GM19238 (cell line): Measurements from ENCODE around the gene DNPEP.

Experiments
- DNase-seq: peaks from one replicate; pipeline ENCODE4 v3.0.0; 2011; ENCODE audit warnings: low spot score; ENCODE audit not compliant: insufficient read length

The DNPEP gene

GRCh38 chr2:219387306-219388120 is at the start of gene DNPEP:
Gene DNPEP (minus strand): TSS chr2:219387912. CDS start chr2:219387794, 118 bp downstream.
- peak; percentile 89 for DNase-seq

- DNase-seq = no peak
Measured at GRCh38 chr2:219437141-219437540, 49.4 kb upstream of the DNPEP start.

- DNase-seq = no peak
Measured at GRCh38 chr2:219436491-219436890, 48.8 kb upstream of the DNPEP start.

- DNase-seq = no peak
Measured at GRCh38 chr2:219435701-219436100, 48.0 kb upstream of the DNPEP start.

GRCh38 chr2:219434718-219435525 is 47.2 kb upstream of the DNPEP start, which contains the start of gene SPEG:
Gene SPEG (plus strand): TSS chr2:219434843. CDS start chr2:219434978, 135 bp downstream.
- DNase-seq = no peak

GRCh38 chr2:219434468-219434717 is 46.7 kb upstream of the DNPEP start:
- no peak for DNase-seq

- DNase-seq = no peak
Measured at GRCh38 chr2:219433666-219434467, 46.2 kb upstream of the DNPEP start.

GRCh38 chr2:219430633-219431615 is 43.2 kb upstream of the DNPEP start:
- DNase-seq = no peak

- DNase-seq = no peak
Measured at GRCh38 chr2:219429958-219430606, 42.4 kb upstream of the DNPEP start.

- no peak for DNase-seq
Measured at GRCh38 chr2:219428469-219428868, 40.8 kb upstream of the DNPEP start.

- no peak for DNase-seq
Measured at GRCh38 chr2:219426534-219427136, 38.9 kb upstream of the DNPEP start.

GRCh38 chr2:219426068-219426443 is 38.3 kb upstream of the DNPEP start:
- DNase-seq = no peak

- no peak for DNase-seq
Measured at GRCh38 chr2:219425238-219426067, 37.7 kb upstream of the DNPEP start.

- no peak for DNase-seq
Measured at GRCh38 chr2:219423652-219424377, 36.1 kb upstream of the DNPEP start.

GRCh38 chr2:219422952-219423534 is 35.3 kb upstream of the DNPEP start:
- DNase-seq = no peak

- DNase-seq = no peak
Measured at GRCh38 chr2:219421323-219421722, 33.6 kb upstream of the DNPEP start.

- DNase-seq = no peak
Measured at GRCh38 chr2:219420687-219421086, 33.0 kb upstream of the DNPEP start.
